Liver (tissue), 3 donors: Measurements from ENCODE around the gene ZDHHC24.

Experiments used
- ATF3 ChIP-seq: IDR thresholded peaks from 2 replicates; pipeline ENCODE4 v1.6.1; 2016; ENCODE audit warnings: antibody characterized with exemption
- CTCF ChIP-seq: fragments of 150-350 bp; IDR thresholded peaks from 2 replicates; pipeline ENCODE4 v1.5.1; 2017; ENCODE audit warnings: improper control_type of control experiment, low read depth, low read length; ENCODE audit not compliant: missing input control
- GABPA ChIP-seq, 2 donors: IDR thresholded peaks in 1 of 2; conservative IDR thresholded peaks in 1 of 2; 2 replicates each; pipeline ENCODE4 v1.6.1; 2016; ENCODE audit warnings: antibody characterized with exemption in 2 of 2, mild to moderate bottlenecking in 1 of 2, moderate library complexity in 1 of 2
- MAX ChIP-seq: IDR thresholded peaks from 2 replicates; pipeline ENCODE4 v1.6.1; 2016; ENCODE audit warnings: antibody characterized with exemption
- RAD21 ChIP-seq, 2 donors: IDR thresholded peaks; 2 replicates each; pipeline ENCODE4 v1.6.1; 2016; ENCODE audit warnings: antibody characterized with exemption in 2 of 2, mild to moderate bottlenecking in 2 of 2
- REST ChIP-seq: IDR thresholded peaks from 2 replicates; pipeline ENCODE4 v1.6.1; 2016; ENCODE audit warnings: antibody characterized with exemption, mild to moderate bottlenecking
- RXRA ChIP-seq, 2 donors: IDR thresholded peaks; 2 replicates each; pipeline ENCODE4 v1.6.1; 2017 to 2018; ENCODE audit warnings: antibody characterized with exemption in 2 of 2, mild to moderate bottlenecking in 1 of 2
- TAF1 ChIP-seq: conservative IDR thresholded peaks from 2 replicates; pipeline ENCODE4 v1.6.1; 2016; ENCODE audit warnings: antibody characterized with exemption, mild to moderate bottlenecking
- YY1 ChIP-seq: IDR thresholded peaks from 2 replicates; pipeline ENCODE4 v1.6.1; 2016; ENCODE audit warnings: antibody characterized with exemption, mild to moderate bottlenecking
- ZBTB33 ChIP-seq: IDR thresholded peaks from 2 replicates; pipeline ENCODE4 v1.6.1; 2016; ENCODE audit warnings: antibody characterized with exemption
- donor health status: healthy.
- donor health status: healthy.

GRCh38 chr11:66591175-66591574 lies 45.3 kb upstream of the ZDHHC24 start:
- TF ChIP-seq TAF1 (no peak), CTCF (no peak), ATF3 (no peak), RAD21 (IDR thresholded peaks at IDR 0.05) (peak in 1 of 2 donors; percentile 13), GABPA (IDR thresholded peaks at IDR 0.05 in 1 of 2, conservative IDR thresholded peaks at IDR 0.05 in 1 of 2) (no peak), RXRA (IDR thresholded peaks at IDR 0.05) (peak in 1 of 2 donors; percentile 48), MAX (no peak), YY1 (peak; percentile 24), ZBTB33 (no peak), REST (no peak)
